Measurements from ENCODE around the gene CHST9. TPM values are rescaled to one million over a fixed set of nuclear protein-coding genes. Genes with fewer than 3 reads are reported as not detected.

Gene CHST9
- total and polyA plus RNA-seq, 9 of the 15 experiments (the other 6 are each of a cell fraction or from before 2014, with no cell fraction given), result not detected

DNA sequence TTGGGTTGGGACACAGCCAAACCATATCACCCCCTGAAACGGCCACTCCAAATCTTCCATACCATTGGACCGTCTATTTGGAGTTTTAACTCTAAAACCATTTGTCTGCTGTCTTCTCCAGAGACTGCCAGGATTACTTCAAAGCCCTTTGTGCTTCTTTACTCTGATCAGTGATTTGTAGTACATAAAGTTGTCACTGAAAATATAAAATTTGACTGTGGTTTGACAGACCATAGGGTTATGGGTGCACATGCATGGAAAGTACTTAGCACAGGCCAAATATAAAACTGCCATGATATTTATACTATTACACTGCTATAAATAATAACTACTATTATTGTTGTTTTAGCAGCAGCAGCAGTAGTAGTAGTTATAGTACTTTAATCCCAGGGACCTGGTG is 265.9 kb downstream of the CHST9 start (continued):
- TF ChIP-seq, protein P1, sequence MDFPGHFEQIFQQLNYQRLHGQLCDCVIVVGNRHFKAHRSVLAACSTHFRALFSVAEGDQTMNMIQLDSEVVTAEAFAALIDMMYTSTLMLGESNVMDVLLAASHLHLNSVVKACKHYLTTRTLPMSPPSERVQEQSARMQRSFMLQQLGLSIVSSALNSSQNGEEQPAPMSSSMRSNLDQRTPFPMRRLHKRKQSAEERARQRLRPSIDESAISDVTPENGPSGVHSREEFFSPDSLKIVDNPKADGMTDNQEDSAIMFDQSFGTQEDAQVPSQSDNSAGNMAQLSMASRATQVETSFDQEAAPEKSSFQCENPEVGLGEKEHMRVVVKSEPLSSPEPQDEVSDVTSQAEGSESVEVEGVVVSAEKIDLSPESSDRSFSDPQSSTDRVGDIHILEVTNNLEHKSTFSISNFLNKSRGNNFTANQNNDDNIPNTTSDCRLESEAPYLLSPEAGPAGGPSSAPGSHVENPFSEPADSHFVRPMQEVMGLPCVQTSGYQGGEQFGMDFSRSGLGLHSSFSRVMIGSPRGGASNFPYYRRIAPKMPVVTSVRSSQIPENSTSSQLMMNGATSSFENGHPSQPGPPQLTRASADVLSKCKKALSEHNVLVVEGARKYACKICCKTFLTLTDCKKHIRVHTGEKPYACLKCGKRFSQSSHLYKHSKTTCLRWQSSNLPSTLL (IDR thresholded peaks at IDR 0.05), result no peak

GRCh38 chr18:26911840-26912239 is 273.3 kb downstream of the CHST9 start:
- H3K79me2 ChIP-seq (ENCODE audit: control insufficient read depth, insufficient read depth, low read length), result no peaks in the 10 kb centered on the region
- H3K27me3 ChIP-seq (ENCODE audit: control insufficient read depth in 2 of 2, insufficient read depth in 2 of 2, low read length in 2 of 2), result no peaks in the 10 kb centered on the region
- in situ Hi-C loops (cut with MboI) (no loop called here), intact Hi-C loops (cut with micrococcal nuclease) (no loop called here)
- 0% methylated on average over 4 of the region's 4 CpGs for WGBS (ENCODE audit: insufficient coverage, low coverage, missing lambda C conversion rate)
- no peak for FAIRE-seq
- ChIA-PET CTCF (ENCODE audit: low intra/inter-chr PET ratio) (no interaction called here), POLR2A (no interaction called here)
- H3K4me3 ChIP-seq, result no peak overlapping the region
- no peak overlapping the region for H3K9ac ChIP-seq (ENCODE audit: insufficient read depth in 1 of 2, low read depth in 2 of 2, low read length in 2 of 2)
- no peaks in the 10 kb centered on the region for H3K4me1 ChIP-seq (replicated peaks in 1 of 2; ENCODE audit: control insufficient read depth in 2 of 2, insufficient read depth in 2 of 2, low read length in 2 of 2)
- ATAC-seq, result no peak
- no peak overlapping the region for H2AFZ ChIP-seq (ENCODE audit: low read depth, low read length)
- BruUV-seq (replicated peaks), result no TSS peak
- no peaks in the 10 kb centered on the region for H4K20me1 ChIP-seq (replicated peaks; ENCODE audit: control insufficient read depth, insufficient read depth, low read length)
- no peak for DNase-seq (ENCODE audit: extremely low read depth in 1 of 4, low spot score in 3 of 4)
- no peaks in the 10 kb centered on the region; the same call in 1 of the 2 replicates for H3K9me3 ChIP-seq (replicated peaks; ENCODE audit: control insufficient read depth, insufficient read depth, low read depth, low read length)
- H3K9me1 ChIP-seq (ENCODE audit: control insufficient read depth, insufficient read depth, low read length), result no peaks in the 10 kb centered on the region
- H3K4me2 ChIP-seq (ENCODE audit: insufficient read depth, low read length), result no peak overlapping the region
- no peaks in the 10 kb centered on the region for H3K36me3 ChIP-seq (ENCODE audit: control insufficient read depth, insufficient read depth, low read length)
- no peak overlapping the region for H3K27ac ChIP-seq (ENCODE audit: extremely low read depth, low read depth, low read length)
- TF ChIP-seq KAT8 (IDR thresholded peaks at IDR 0.05; ENCODE audit: low read depth), result no peak
- TF ChIP-seq POLR2B (IDR thresholded peaks at IDR 0.05; ENCODE audit: low read depth, partially characterized antibody), result no peak
- no peak for TF ChIP-seq NEUROD1 (IDR thresholded peaks at IDR 0.05; ENCODE audit: borderline replicate concordance, low read depth, low read length, partially characterized antibody)
- TF ChIP-seq TFAM (CRISPR knock-in tag; conservative IDR thresholded peaks at IDR 0.05), result no peak
- no peak for TF ChIP-seq ZNF121 (CRISPR knock-in tag; conservative IDR thresholded peaks at IDR 0.05)
- TF ChIP-seq ZFX (CRISPR knock-in tag; IDR thresholded peaks at IDR 0.05), result no peak
- TF ChIP-seq, protein P2, sequence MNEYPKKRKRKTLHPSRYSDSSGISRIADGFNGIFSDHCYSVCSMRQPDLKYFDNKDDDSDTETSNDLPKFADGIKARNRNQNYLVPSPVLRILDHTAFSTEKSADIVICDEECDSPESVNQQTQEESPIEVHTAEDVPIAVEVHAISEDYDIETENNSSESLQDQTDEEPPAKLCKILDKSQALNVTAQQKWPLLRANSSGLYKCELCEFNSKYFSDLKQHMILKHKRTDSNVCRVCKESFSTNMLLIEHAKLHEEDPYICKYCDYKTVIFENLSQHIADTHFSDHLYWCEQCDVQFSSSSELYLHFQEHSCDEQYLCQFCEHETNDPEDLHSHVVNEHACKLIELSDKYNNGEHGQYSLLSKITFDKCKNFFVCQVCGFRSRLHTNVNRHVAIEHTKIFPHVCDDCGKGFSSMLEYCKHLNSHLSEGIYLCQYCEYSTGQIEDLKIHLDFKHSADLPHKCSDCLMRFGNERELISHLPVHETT (CRISPR knock-in tag; conservative IDR thresholded peaks at IDR 0.05 in 1 of 2, IDR thresholded peaks at IDR 0.05 in 1 of 2), result no peak
- no peak for TF ChIP-seq NR3C1 (CRISPR knock-in tag; IDR thresholded peaks at IDR 0.05)
- TF ChIP-seq, protein P3, sequence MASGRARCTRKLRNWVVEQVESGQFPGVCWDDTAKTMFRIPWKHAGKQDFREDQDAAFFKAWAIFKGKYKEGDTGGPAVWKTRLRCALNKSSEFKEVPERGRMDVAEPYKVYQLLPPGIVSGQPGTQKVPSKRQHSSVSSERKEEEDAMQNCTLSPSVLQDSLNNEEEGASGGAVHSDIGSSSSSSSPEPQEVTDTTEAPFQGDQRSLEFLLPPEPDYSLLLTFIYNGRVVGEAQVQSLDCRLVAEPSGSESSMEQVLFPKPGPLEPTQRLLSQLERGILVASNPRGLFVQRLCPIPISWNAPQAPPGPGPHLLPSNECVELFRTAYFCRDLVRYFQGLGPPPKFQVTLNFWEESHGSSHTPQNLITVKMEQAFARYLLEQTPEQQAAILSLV (tag; IDR thresholded peaks at IDR 0.05), result no peak
- no peak for TF ChIP-seq BDP1 (IDR thresholded peaks at IDR 0.05; ENCODE audit: insufficient read depth, insufficient read length)
- no peak for TF ChIP-seq ZBTB9 (CRISPR knock-in tag; IDR thresholded peaks at IDR 0.05)
- TF ChIP-seq NFIC (IDR thresholded peaks at IDR 0.05), result no peak
- TF ChIP-seq CBX8 (IDR thresholded peaks at IDR 0.05; ENCODE audit: borderline replicate concordance, extremely low read depth, low read depth, low read length, poor library complexity, severe bottlenecking), result no peak
- TF ChIP-seq HDGF (IDR thresholded peaks at IDR 0.05), result no peak
- TF ChIP-seq KLF10 (CRISPR knock-in tag; IDR thresholded peaks at IDR 0.05), result no peak
- no peak for TF ChIP-seq GTF2A2 (tag; IDR thresholded peaks at IDR 0.05)
